Panc1 (cell line): ENCODE data around the gene SETD1B. TPM values are rescaled to one million over a fixed set of nuclear protein-coding genes. Genes with fewer than 3 reads are reported as not detected.

ENCODE experiments used
- ATAC-seq: fragments of 200-7000 bp; cut with Tn5 transposase; 2 replicates; pipeline ENCODE4 v1.9.1; 2020; ENCODE audit warnings: mild to moderate bottlenecking, moderate library complexity
- BruUV-seq: library from RNA; stranded (reverse); fragments of 400-500 nt; replicated peaks from 2 replicates; lab custom pipeline; 2021; lab: Mats Ljungman, UMichigan
- CTCF ChIA-PET: fragments of 300-600 bp; sonication (Branson Sonifier 250); formaldehyde crosslinking; loops from one replicate; lab custom pipeline; 2022; ENCODE audit warnings: antibody characterized with exemption; lab: Charles Lee
- POLR2A ChIA-PET: fragments of 300-600 bp; sonication (Branson Sonifier 250); formaldehyde crosslinking; loops from one replicate; lab custom pipeline; 2022; ENCODE audit warnings: antibody characterized with exemption; lab: Charles Lee
- DNase-seq: peaks from one replicate; pipeline ENCODE4 v3.0.0-alpha.2; 2010; ENCODE audit warnings: low read depth, low spot score
- H3K27ac ChIP-seq: 2 replicates; pipeline ENCODE4 v1.5.1; 2011; ENCODE audit warnings: mild to moderate bottlenecking, low read length, inconsistent platforms
- H3K27me3 ChIP-seq: fragments of 200-500 bp; sonication (Bioruptor generic); 2 replicates; pipeline ENCODE4 v1.6.0; 2014; ENCODE audit warnings: low read length, inconsistent platforms; ENCODE audit not compliant: control insufficient read depth, insufficient read depth
- H3K36me3 ChIP-seq: fragments of 200-500 bp; sonication (Bioruptor generic); 2 replicates; pipeline ENCODE4 v1.5.1; 2014; ENCODE audit warnings: inconsistent platforms, mild to moderate bottlenecking, low read length, moderate library complexity; ENCODE audit not compliant: control insufficient read depth, insufficient read depth
- H3K4me1 ChIP-seq: 2 replicates; pipeline ENCODE4 v1.5.1; 2011; ENCODE audit warnings: inconsistent platforms, mild to moderate bottlenecking, low read length, moderate library complexity; ENCODE audit not compliant: control insufficient read depth, insufficient read depth
- H3K4me3 ChIP-seq, 2 experiments: 2 replicates each; pipeline ENCODE4 v1.5.1; 2011 to 2012; ENCODE audit warnings: low read depth in 2 of 2, low read length in 2 of 2, mild to moderate bottlenecking in 2 of 2, inconsistent platforms in 1 of 2, moderate library complexity in 1 of 2
- H3K9me3 ChIP-seq: fragments of 200-500 bp; sonication (Bioruptor generic); 2 replicates; pipeline ENCODE4 v1.5.1; 2014; ENCODE audit warnings: low read depth, mild to moderate bottlenecking, inconsistent platforms, low read length, moderate library complexity; ENCODE audit not compliant: control insufficient read depth, insufficient read depth
- POLR2AphosphoS5 ChIP-seq: IDR thresholded peaks from 2 replicates; pipeline ENCODE4 v1.6.1; 2012; ENCODE audit warnings: mild to moderate bottlenecking, low read depth, low read length, moderate library complexity
- SIN3A ChIP-seq: IDR thresholded peaks from 2 replicates; pipeline ENCODE4 v1.6.1; 2012; ENCODE audit warnings: low read depth, mild to moderate bottlenecking, low read length, moderate library complexity, borderline replicate concordance; ENCODE audit not compliant: insufficient read depth
- TCF7L2 ChIP-seq: IDR thresholded peaks from 2 replicates; pipeline ENCODE4 v1.6.1; 2011; ENCODE audit warnings: mild to moderate bottlenecking, low read depth, low read length, inconsistent platforms
- in situ Hi-C: cut with HindIII; loops from 2 replicates; pipeline ENCODE4 v1.10.0; 2016; ENCODE audit warnings: low sequenced_read_pairs, low pct_unique_long_range_greater_than_20kb
- intact Hi-C: fragments of 100-400 bp; cut with micrococcal nuclease; formaldehyde crosslinking; loops from one replicate; pipeline ENCODE4 v1.10.0; 2022; ENCODE audit not compliant: unreplicated experiment
- total RNA-seq: library from RNA; stranded (reverse); gene quantifications from one replicate; pipeline ENCODE4 v1.2.1, GENCODE V29; 2021; ENCODE audit not compliant: unreplicated experiment
- TF ChIP-seq, protein P1 (sequence below), 2 experiments: IDR thresholded peaks; 2 replicates each; pipeline ENCODE4 v1.6.1; 2011 to 2012; ENCODE audit warnings: low read depth in 2 of 2, control low read depth in 1 of 2, low read length in 1 of 2, mild to moderate bottlenecking in 1 of 2, moderate library complexity in 1 of 2; ENCODE audit not compliant: insufficient read depth in 1 of 2
- TF ChIP-seq, protein P2 (sequence below): fragments of 450-650 bp; IDR thresholded peaks from 2 replicates; pipeline ENCODE4 v1.5.1; 2017; ENCODE audit warnings: mild to moderate bottlenecking

The SETD1B gene
- total RNA-seq, 1 experiment from 2014 or later, result 31.2 TPM

DNA sequence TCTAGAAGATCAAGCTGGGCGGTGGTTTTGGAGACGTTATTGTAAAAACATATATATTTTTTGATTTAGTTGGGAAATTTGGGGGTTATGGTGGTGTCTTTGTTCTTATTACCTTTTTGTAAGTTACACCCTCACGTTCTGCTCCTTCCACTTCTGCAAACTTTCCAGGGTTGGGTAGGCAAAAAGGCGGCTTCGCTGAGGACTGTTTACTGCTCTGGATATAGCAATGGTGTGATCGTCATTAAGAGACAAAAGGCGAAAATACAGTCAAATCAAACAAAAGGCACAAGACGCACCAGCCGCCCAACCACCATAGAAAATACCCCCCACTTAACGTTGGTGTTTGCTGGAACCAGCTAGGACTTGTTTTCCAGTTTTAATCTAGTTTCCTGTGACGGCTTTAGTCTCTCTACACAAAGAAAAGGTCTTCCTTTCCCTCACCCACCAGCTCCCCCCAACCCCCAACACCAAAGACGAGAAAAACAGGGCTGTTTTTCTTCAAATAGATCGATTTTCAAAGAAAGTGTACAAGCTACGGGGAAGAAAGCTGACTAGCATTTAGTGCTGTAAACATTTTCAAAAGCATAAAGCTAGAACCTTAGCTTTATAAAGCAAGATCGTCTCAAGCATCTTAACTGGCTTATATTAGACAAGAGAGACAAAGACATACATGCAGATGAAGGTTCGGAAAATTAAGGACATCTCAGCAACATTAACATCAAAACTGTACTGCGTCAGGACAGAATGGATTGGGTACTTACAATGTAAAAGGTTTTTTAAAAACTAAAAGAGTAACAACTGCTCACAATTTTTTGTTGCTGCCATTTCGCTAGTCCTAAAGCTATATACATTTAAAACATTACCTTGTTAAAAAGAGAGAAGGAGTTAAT is 2.0 kb upstream of the SETD1B start:
- Histone ChIP-seq H3K36me3 (no peaks in the 10 kb centered on the region; the same call in 1 of the 2 replicates), H3K4me1 (peaks cover 30% of the 10 kb centered on the region), H3K27ac (peak overlapping the region; percentile 98), H3K4me3 (peak overlapping the region; percentile 55 to 72), H3K27me3 (no peaks in the 10 kb centered on the region), H3K9me3 (no peaks in the 10 kb centered on the region)
- TF ChIP-seq, protein P1, sequence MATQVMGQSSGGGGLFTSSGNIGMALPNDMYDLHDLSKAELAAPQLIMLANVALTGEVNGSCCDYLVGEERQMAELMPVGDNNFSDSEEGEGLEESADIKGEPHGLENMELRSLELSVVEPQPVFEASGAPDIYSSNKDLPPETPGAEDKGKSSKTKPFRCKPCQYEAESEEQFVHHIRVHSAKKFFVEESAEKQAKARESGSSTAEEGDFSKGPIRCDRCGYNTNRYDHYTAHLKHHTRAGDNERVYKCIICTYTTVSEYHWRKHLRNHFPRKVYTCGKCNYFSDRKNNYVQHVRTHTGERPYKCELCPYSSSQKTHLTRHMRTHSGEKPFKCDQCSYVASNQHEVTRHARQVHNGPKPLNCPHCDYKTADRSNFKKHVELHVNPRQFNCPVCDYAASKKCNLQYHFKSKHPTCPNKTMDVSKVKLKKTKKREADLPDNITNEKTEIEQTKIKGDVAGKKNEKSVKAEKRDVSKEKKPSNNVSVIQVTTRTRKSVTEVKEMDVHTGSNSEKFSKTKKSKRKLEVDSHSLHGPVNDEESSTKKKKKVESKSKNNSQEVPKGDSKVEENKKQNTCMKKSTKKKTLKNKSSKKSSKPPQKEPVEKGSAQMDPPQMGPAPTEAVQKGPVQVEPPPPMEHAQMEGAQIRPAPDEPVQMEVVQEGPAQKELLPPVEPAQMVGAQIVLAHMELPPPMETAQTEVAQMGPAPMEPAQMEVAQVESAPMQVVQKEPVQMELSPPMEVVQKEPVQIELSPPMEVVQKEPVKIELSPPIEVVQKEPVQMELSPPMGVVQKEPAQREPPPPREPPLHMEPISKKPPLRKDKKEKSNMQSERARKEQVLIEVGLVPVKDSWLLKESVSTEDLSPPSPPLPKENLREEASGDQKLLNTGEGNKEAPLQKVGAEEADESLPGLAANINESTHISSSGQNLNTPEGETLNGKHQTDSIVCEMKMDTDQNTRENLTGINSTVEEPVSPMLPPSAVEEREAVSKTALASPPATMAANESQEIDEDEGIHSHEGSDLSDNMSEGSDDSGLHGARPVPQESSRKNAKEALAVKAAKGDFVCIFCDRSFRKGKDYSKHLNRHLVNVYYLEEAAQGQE (IDR thresholded peaks at IDR 0.05; ENCODE audit: insufficient read depth in 1 of 2, low read depth in 2 of 2, low read length in 1 of 2), result no peak
- TF ChIP-seq SIN3A (no peak), POLR2AphosphoS5 (no peak; the same call in 1 of the 2 replicates), TCF7L2 (no peak)
- TF ChIP-seq, protein P2, sequence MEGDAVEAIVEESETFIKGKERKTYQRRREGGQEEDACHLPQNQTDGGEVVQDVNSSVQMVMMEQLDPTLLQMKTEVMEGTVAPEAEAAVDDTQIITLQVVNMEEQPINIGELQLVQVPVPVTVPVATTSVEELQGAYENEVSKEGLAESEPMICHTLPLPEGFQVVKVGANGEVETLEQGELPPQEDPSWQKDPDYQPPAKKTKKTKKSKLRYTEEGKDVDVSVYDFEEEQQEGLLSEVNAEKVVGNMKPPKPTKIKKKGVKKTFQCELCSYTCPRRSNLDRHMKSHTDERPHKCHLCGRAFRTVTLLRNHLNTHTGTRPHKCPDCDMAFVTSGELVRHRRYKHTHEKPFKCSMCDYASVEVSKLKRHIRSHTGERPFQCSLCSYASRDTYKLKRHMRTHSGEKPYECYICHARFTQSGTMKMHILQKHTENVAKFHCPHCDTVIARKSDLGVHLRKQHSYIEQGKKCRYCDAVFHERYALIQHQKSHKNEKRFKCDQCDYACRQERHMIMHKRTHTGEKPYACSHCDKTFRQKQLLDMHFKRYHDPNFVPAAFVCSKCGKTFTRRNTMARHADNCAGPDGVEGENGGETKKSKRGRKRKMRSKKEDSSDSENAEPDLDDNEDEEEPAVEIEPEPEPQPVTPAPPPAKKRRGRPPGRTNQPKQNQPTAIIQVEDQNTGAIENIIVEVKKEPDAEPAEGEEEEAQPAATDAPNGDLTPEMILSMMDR, result no peak
- in situ Hi-C loops, result no loop called here
- ChIA-PET CTCF (no interaction called here), POLR2A (interaction anchor here (0.6 to 1.2 kb wide), 2 partner anchors 9 to 123 kb away, joined by 3 to 5 read pairs; partner anchors contain the start of gene RHOF)
- DNase-seq (no peak), ATAC-seq (no peak)
- TSS peak; percentile 41 for BruUV-seq
- intact Hi-C loops, result no loop called here

DNA sequence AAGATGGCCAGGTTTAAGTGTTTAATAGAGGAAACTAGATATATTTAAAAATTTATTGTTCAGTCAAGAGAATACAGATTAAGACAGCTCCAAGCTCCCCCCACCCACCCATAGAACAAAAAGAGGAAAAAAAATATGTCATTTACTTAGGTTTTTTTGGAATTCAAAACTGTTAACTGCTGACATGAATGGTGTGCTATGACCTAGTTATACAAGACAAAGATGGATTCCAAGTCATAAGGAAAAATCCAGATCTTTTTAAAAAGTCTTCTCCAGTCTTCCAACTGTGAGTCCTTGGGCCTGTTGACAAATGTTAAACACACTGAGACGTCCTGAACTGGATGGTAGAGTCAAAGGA is 1.3 kb upstream of the SETD1B start:
- BruUV-seq, result TSS peak; percentile 97
- Histone ChIP-seq H3K36me3 (no peaks in the 10 kb centered on the region; the same call in 1 of the 2 replicates), H3K4me3 (peak overlapping the region; percentile 55 to 72), H3K9me3 (no peaks in the 10 kb centered on the region), H3K27me3 (no peaks in the 10 kb centered on the region), H3K4me1 (peaks cover 32% of the 10 kb centered on the region), H3K27ac (peak overlapping the region; percentile 98)
- TF ChIP-seq, protein P1 (IDR thresholded peaks at IDR 0.05; ENCODE audit: insufficient read depth in 1 of 2, low read depth in 2 of 2, low read length in 1 of 2), result no peak
- DNase-seq (no peak), ATAC-seq (no peak)
- in situ Hi-C loops, result no loop called here
- ChIA-PET POLR2A (interaction anchor here (0.7 to 1.2 kb wide), 2 partner anchors 9 to 451 kb away, joined by 3 read pairs; partner anchors contain the start of gene RHOF), CTCF (interaction anchor here (0.5 to 1.1 kb wide), 2 partner anchors 10 to 25 kb away, joined by 3 to 4 read pairs; no protein-coding TSS in a partner anchor)
- intact Hi-C loops, result no loop called here
